Right lobe of liver (tissue), 6 donors: ENCODE data around the gene SLC28A1. TPM values are rescaled to one million over a fixed set of nuclear protein-coding genes. Genes with fewer than 3 reads are reported as not detected.

ENCODE experiments used
- ATAC-seq, 4 donors: fragments of 200-7000 bp; cut with Tn5 transposase; one replicate each; pipeline ENCODE4 v1.9.1; 2020; ENCODE audit warnings: mild to moderate bottlenecking in 4 of 4, moderate library complexity in 4 of 4
- DNase-seq, 3 donors: peaks; one replicate each; pipeline ENCODE4 v3.0.0-alpha.2; 2020
- H3K27ac ChIP-seq, 3 donors: fragments of 200-600 bp; one replicate each; pipeline ENCODE4 v1.8.0; 2022
- H3K27me3 ChIP-seq, 2 donors: fragments of 200-600 bp; one replicate each; pipeline ENCODE4 v1.8.0; 2022
- H3K36me3 ChIP-seq, 4 donors: fragments of 200-600 bp; sonication (generic) in 1 of 4; one replicate each; pipeline versions ENCODE4 v1.5.1 to v1.8.0; 2017 to 2022; ENCODE audit warnings: control low read depth in 1 of 4
- H3K4me1 ChIP-seq, 4 donors: fragments of 200-600 bp; sonication (generic) in 1 of 4; one replicate each; pipeline versions ENCODE4 v1.5.1 to v1.8.0; 2017 to 2022; ENCODE audit warnings: control low read depth in 1 of 4
- H3K4me3 ChIP-seq, 3 donors: fragments of 200-600 bp; one replicate each; pipeline ENCODE4 v1.8.0; 2022
- H3K9me3 ChIP-seq, 4 donors: fragments of 200-600 bp; sonication (generic) in 1 of 4; one replicate each; pipeline versions ENCODE4 v1.5.1 to v1.8.0; 2017 to 2022; ENCODE audit warnings: control low read depth in 1 of 4
- POLR2A ChIP-seq: fragments of 450-650 bp; IDR thresholded peaks from one replicate; pipeline ENCODE4 v1.6.1; 2017; ENCODE audit warnings: antibody characterized with exemption, mild to moderate bottlenecking
- whole genome bisulfite sequencing: methylation state at CpG from one replicate; pipeline ENCODE4 v1.1.6; 2018; ENCODE audit warnings: low coverage, low lambda C conversion rate; ENCODE audit not compliant: insufficient coverage; ENCODE audit errors: missing lambda C conversion rate; 5-methylcytosine and 5-hydroxymethylcytosine counted together
- intact Hi-C, 2 donors: fragments of 100-400 bp; cut with DNase I; formaldehyde crosslinking; loops; one replicate each; pipeline versions ENCODE4 v1.11.2 to v1.14.1; 2022
- total RNA-seq, 6 experiments: library from RNA; depleted of rRNA in 2 of 6; stranded (reverse); fragments of >200 nt in 2 of 6; fragmentation: NEBNext Ultra II Directional in 3 of 6; extraction: Animal tissue kit (Norgen Biotek cat#: 25700) in 3 of 6; gene quantifications; one replicate each; pipeline versions ENCODE4 v1.1.0 to v1.2.4, GENCODE V29; 2016 to 2023
- TF ChIP-seq, protein P1 (sequence below), 4 donors: fragments of 200-600 bp in 3 of 4; fragments of 450-650 bp in 1 of 4; IDR thresholded peaks; one replicate each; pipeline versions ENCODE4 v1.5.1 to v1.8.0; 2016 to 2022; ENCODE audit warnings: antibody characterized with exemption in 4 of 4, mild to moderate bottlenecking in 2 of 4
- donor health status: DM: no; HTN: yes; CAD: no.
- donor health status: DM: no; HTN: no; CAD: no.
- donor health status: DM: no; HTN: no; CAD: no.
- donor health status: DM: no; HTN: yes; CAD: no.
- donor health status: DM: no; HTN: yes; CAD: no.

Gene SLC28A1
- total RNA-seq, 6 experiments from 2014 or later = 33.2 to 75.4 (median 49.9) TPM

DNA sequence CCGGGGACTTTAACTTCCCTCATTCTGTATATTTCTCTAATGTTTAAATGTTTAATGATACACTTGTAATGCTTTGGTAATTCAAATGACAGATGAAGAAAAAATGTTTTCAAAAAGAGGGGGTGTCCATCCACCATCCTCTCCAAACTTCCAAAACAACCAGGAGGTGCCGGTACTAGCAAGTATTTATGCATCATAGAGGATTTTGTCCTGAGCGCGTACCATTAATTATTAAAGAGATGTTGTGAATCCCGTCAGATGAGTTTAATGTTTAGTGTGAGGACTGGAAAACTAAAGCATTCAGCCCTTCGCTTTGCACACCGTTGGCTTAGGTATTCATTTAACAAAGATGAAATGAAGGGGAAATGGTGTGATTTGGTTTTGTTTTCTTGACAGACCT is 1.3 kb downstream of the SLC28A1 start:
- DNase-seq (no peak), ATAC-seq (peak in 1 of 4 donors; percentile 3)
- Histone ChIP-seq H3K27me3 (no peaks in the 10 kb centered on the region), H3K9me3 (no peaks in the 10 kb centered on the region), H3K36me3 (no peaks in the 10 kb centered on the region), H3K4me3 (peak overlapping the region; percentile 46 to 67 (median 58)), H3K4me1 (peaks cover 0 to 28% (median 10%) of the 10 kb centered on the region in 4 donors), H3K27ac (peak overlapping the region; percentile 95 to 98 (median 96))
- intact Hi-C loops = loop anchor here in 1 of 2 donors (10.0 kb wide), 1 partner anchor 231 kb away; the partner anchor contains the start of genes NMB and WDR73
- TF ChIP-seq, protein P1, sequence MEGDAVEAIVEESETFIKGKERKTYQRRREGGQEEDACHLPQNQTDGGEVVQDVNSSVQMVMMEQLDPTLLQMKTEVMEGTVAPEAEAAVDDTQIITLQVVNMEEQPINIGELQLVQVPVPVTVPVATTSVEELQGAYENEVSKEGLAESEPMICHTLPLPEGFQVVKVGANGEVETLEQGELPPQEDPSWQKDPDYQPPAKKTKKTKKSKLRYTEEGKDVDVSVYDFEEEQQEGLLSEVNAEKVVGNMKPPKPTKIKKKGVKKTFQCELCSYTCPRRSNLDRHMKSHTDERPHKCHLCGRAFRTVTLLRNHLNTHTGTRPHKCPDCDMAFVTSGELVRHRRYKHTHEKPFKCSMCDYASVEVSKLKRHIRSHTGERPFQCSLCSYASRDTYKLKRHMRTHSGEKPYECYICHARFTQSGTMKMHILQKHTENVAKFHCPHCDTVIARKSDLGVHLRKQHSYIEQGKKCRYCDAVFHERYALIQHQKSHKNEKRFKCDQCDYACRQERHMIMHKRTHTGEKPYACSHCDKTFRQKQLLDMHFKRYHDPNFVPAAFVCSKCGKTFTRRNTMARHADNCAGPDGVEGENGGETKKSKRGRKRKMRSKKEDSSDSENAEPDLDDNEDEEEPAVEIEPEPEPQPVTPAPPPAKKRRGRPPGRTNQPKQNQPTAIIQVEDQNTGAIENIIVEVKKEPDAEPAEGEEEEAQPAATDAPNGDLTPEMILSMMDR (IDR thresholded peaks at IDR 0.05) = no peak
- no peak for TF ChIP-seq POLR2A
- 29% methylated on average over 7 of the region's 7 CpGs for WGBS

DNA sequence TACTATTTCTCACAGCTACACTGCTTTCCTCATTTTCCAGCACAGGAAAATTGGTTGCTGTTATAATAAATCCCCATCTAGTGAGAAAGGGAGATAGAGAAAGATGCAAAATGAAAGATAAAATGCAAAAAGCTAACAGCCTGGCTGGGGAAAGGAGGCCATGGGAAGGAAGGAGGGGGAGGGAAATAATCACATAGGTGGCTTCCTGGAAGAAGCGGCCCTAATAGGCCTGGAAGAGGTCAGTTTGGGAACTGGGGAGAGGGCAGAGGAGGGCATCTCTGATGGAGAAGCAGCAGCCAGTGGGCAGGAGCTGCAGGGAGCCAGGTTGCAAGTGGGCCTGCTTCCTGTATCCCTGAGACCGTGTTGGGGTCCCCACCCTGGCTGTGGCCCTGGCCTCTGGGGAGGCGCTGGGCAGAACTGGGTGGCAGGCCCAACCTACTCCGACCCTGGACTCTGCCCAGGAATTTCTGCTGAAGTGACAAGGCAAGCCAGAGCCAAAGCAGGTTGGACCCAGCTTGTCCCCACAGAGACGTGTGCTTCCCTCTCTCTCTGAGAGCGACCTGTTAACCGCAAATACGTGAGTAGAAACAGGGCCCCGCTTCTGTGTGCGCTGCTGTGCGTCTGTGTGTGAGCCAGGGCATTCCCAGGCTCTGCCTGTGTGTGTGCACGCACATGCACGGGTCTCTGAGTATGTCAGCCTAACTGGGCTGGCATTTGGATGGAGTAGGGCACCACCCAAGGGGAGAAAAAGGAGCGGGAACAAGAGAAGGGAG is 1.9 kb downstream of the SLC28A1 start:
- peak; percentile 83 to 94 (median 86) for DNase-seq
- peak; percentile 65 to 80 (median 74) for ATAC-seq
- no peaks in the 10 kb centered on the region for H3K9me3 ChIP-seq
- TF ChIP-seq, protein P1 (IDR thresholded peaks at IDR 0.05) = no peak
- TF ChIP-seq POLR2A = peak; percentile 85
- 39% methylated on average over 6 of the region's 14 CpGs for WGBS
- intact Hi-C loops = loop anchor here in 1 of 2 donors (10.0 kb wide), 1 partner anchor 232 kb away; the partner anchor contains the start of genes NMB and WDR73
- H3K27ac ChIP-seq = peak overlapping the region; percentile 95 to 98 (median 96)
- H3K4me3 ChIP-seq = peak overlapping the region; percentile 46 to 67 (median 58)
- H3K27me3 ChIP-seq = no peaks in the 10 kb centered on the region
- peaks cover 0 to 2% (median 0%) of the 10 kb centered on the region in 4 donors for H3K36me3 ChIP-seq
- H3K4me1 ChIP-seq = peaks cover 0 to 28% (median 10%) of the 10 kb centered on the region in 4 donors

DNA sequence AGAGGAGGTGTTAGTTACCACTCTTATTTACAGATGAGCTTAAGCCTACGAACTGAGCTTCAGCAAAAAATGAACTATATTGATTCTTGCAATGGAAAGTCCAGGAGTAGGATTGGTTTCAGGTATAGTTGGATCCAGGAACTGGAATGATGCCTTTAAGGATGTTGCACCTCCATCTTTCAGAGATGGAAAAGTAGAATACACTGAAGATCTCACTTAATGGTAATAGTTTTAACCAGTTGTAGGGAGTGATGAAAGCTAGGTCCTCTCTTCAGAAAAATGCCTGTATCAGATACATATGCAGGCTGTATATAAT is 2.5 kb downstream of the SLC28A1 start:
- ATAC-seq (no peak), DNase-seq (no peak)
- intact Hi-C loops = loop anchor here in 1 of 2 donors (10.0 kb wide), 1 partner anchor 232 kb away; the partner anchor contains the start of genes NMB and WDR73
- peak overlapping the region; percentile 95 to 98 (median 96) for H3K27ac ChIP-seq
- H3K27me3 ChIP-seq = no peaks in the 10 kb centered on the region
- no peaks in the 10 kb centered on the region for H3K9me3 ChIP-seq
- H3K4me3 ChIP-seq = peak overlapping the region; percentile 46 to 67 (median 58)
- WGBS = 14% methylated on average over 1 of the region's 1 CpG
- peaks cover 0 to 8% (median 2%) of the 10 kb centered on the region in 4 donors for H3K36me3 ChIP-seq
- peaks cover 0 to 28% (median 10%) of the 10 kb centered on the region in 4 donors for H3K4me1 ChIP-seq
- TF ChIP-seq POLR2A = no peak
- TF ChIP-seq, protein P1 (IDR thresholded peaks at IDR 0.05) = no peak

DNA sequence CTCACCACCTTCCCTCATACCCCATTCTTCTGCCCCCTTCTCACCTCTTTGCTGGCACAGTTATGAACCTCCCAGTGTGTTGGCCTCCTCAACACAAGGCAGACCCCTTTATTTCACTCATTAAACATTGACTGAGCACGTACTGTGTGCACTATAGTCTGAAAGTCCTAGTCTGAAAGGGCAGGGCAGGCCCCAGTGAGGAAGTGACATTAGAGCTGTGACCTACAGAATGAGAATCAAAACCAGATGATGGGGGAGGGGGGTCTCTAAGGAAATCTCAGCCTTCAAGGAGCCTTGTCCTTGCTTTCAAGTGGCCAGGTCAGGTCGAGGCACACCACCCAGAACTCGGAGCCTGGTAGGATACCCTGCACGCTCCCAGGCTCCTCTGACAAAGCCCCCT is 3.5 kb downstream of the SLC28A1 start:
- DNase-seq = no peak
- TF ChIP-seq POLR2A = no peak
- TF ChIP-seq, protein P1 (IDR thresholded peaks at IDR 0.05) = no peak
- no peak overlapping the region for H3K4me3 ChIP-seq
- H3K27me3 ChIP-seq = no peaks in the 10 kb centered on the region
- H3K4me1 ChIP-seq = peaks cover 0 to 28% (median 10%) of the 10 kb centered on the region in 4 donors
- intact Hi-C loops = loop anchor here in 1 of 2 donors (10.0 kb wide), 1 partner anchor 233 kb away; the partner anchor contains the start of genes NMB and WDR73
- 83% methylated on average over 1 of the region's 4 CpGs for WGBS
- H3K9me3 ChIP-seq = no peaks in the 10 kb centered on the region
- peak overlapping the region in 1 of 3 donors; percentile 96 for H3K27ac ChIP-seq
- no peak for ATAC-seq
- peaks cover 0 to 14% (median 6%) of the 10 kb centered on the region in 4 donors for H3K36me3 ChIP-seq
